GM23338 (cell line): Measurements from ENCODE around the gene NCS1. TPM values are rescaled to one million over a fixed set of nuclear protein-coding genes. Genes with fewer than 3 reads are reported as not detected.

Experiments used
- ATAC-seq: fragments of 200-7000 bp; cut with Tn5 transposase; 3 replicates; pipeline ENCODE4 v1.9.1; 2020
- DNase-seq: peaks from one replicate; pipeline ENCODE4 v3.0.0-alpha.2; 2015; ENCODE audit warnings: low spot score
- H2AFZ ChIP-seq: fragments of 200-600 bp; sonication (generic); 2 replicates; pipeline ENCODE4 v1.8.0; 2016; ENCODE audit warnings: antibody characterized with exemption, mild to moderate bottlenecking, moderate library complexity
- H3F3A ChIP-seq: fragments of 200-600 bp; sonication (generic); replicated peaks from 2 replicates; pipeline ENCODE4 v1.8.0; 2017; ENCODE audit warnings: antibody characterized with exemption, mixed run types, low read depth
- H3K27ac ChIP-seq: fragments of 200-600 bp; sonication (generic); 2 replicates; pipeline ENCODE4 v1.6.1; 2016; ENCODE audit warnings: low read depth
- H3K27me3 ChIP-seq: fragments of 200-600 bp; sonication (generic); 2 replicates; pipeline ENCODE4 v1.8.0; 2016; ENCODE audit warnings: mild to moderate bottlenecking, mixed run types, moderate library complexity; ENCODE audit not compliant: insufficient read depth
- H3K36me3 ChIP-seq: fragments of 200-600 bp; sonication (generic); 2 replicates; pipeline ENCODE4 v1.8.0; 2016; ENCODE audit warnings: mild to moderate bottlenecking; ENCODE audit not compliant: insufficient read depth
- H3K4me1 ChIP-seq: fragments of 200-600 bp; sonication (generic); 2 replicates; pipeline ENCODE4 v1.8.0; 2016; ENCODE audit warnings: mild to moderate bottlenecking, moderate library complexity; ENCODE audit not compliant: insufficient read depth
- H3K4me2 ChIP-seq: fragments of 200-600 bp; sonication (generic); 2 replicates; pipeline ENCODE4 v1.7.1; 2017; ENCODE audit warnings: mixed run types
- H3K4me3 ChIP-seq: fragments of 200-600 bp; sonication (generic); 2 replicates; pipeline ENCODE4 v1.6.1; 2016; ENCODE audit warnings: mixed run types
- H3K79me2 ChIP-seq: fragments of 200-600 bp; sonication (generic); replicated peaks from 2 replicates; pipeline ENCODE4 v1.8.0; 2017; ENCODE audit warnings: mild to moderate bottlenecking; ENCODE audit not compliant: insufficient read depth
- H3K9me2 ChIP-seq: fragments of 200-600 bp; sonication (generic); 2 replicates; pipeline ENCODE4 v1.8.0; 2017; ENCODE audit not compliant: insufficient read depth
- H4K20me1 ChIP-seq: fragments of 200-600 bp; sonication (generic); replicated peaks from 2 replicates; pipeline ENCODE4 v1.8.0; 2017; ENCODE audit warnings: mild to moderate bottlenecking; ENCODE audit not compliant: insufficient read depth
- H3K27ac Mint-ChIP-seq: 2 replicates; pipeline ENCODE4 v1.8.0; 2020; ENCODE audit warnings: inconsistent platforms, mild to moderate bottlenecking, moderate library complexity, mixed read lengths
- H3K27me3 Mint-ChIP-seq: 3 replicates; pipeline ENCODE4 v1.8.0; 2022; ENCODE audit warnings: low read depth, mild to moderate bottlenecking, moderate library complexity, mixed read lengths, inconsistent platforms; ENCODE audit not compliant: insufficient read depth, poor library complexity
- H3K36me3 Mint-ChIP-seq: 3 replicates; pipeline ENCODE4 v1.8.0; 2021; ENCODE audit warnings: low read depth, mild to moderate bottlenecking, inconsistent platforms, moderate library complexity, mixed read lengths
- H3K4me1 Mint-ChIP-seq: 3 replicates; pipeline ENCODE4 v1.8.0; 2020; ENCODE audit warnings: mild to moderate bottlenecking, inconsistent platforms, mixed read lengths
- H3K4me3 Mint-ChIP-seq: 3 replicates; pipeline ENCODE4 v1.8.0; 2021; ENCODE audit warnings: moderate library complexity, mild to moderate bottlenecking, inconsistent platforms, mixed read lengths
- H3K9me3 Mint-ChIP-seq: 3 replicates; pipeline ENCODE4 v1.8.0; 2020; ENCODE audit warnings: moderate library complexity, mild to moderate bottlenecking, inconsistent platforms, mixed read lengths
- CREB1 ChIP-seq: fragments of 250-450 bp; sonication (Bioruptor Pico); IDR thresholded peaks from 2 replicates; pipeline ENCODE4 v1.5.0; 2020; ENCODE audit warnings: low read depth, mild to moderate bottlenecking, moderate library complexity
- EZH2 ChIP-seq: fragments of 200-600 bp; sonication (generic); IDR thresholded peaks from one replicate; pipeline ENCODE4 v1.8.0; 2017; ENCODE audit warnings: antibody characterized with exemption, mild to moderate bottlenecking, low read depth; ENCODE audit not compliant: unreplicated experiment
- EZH2phosphoT487 ChIP-seq: fragments of 200-600 bp; sonication (generic); IDR thresholded peaks from one replicate; pipeline ENCODE4 v1.8.1; 2018; ENCODE audit warnings: antibody characterized with exemption; ENCODE audit not compliant: unreplicated experiment
- JUNB ChIP-seq: IDR thresholded peaks from one replicate; pipeline ENCODE4 v1.6.1; 2016; ENCODE audit warnings: antibody characterized with exemption; ENCODE audit not compliant: unreplicated experiment
- NANOG ChIP-seq: IDR thresholded peaks from 2 replicates; pipeline ENCODE4 v1.6.1; 2016; ENCODE audit warnings: antibody characterized with exemption, borderline replicate concordance
- POLR2AphosphoS5 ChIP-seq: IDR thresholded peaks from 2 replicates; pipeline ENCODE4 v1.6.1; 2016; ENCODE audit warnings: antibody characterized with exemption, low read depth
- STAT1 ChIP-seq: IDR thresholded peaks from one replicate; pipeline ENCODE4 v1.6.1; 2016; ENCODE audit warnings: antibody characterized with exemption; ENCODE audit not compliant: unreplicated experiment
- ZNF114 ChIP-seq: fragments of 250-450 bp; sonication (Bioruptor Pico); IDR thresholded peaks from 2 replicates; pipeline ENCODE4 v1.5.0; 2020; ENCODE audit warnings: mild to moderate bottlenecking, moderate library complexity
- ZNF331 ChIP-seq: fragments of 250-450 bp; sonication (Bioruptor Pico); IDR thresholded peaks from 2 replicates; pipeline ENCODE4 v1.5.0; 2020; ENCODE audit warnings: low read depth, mild to moderate bottlenecking, moderate library complexity
- polyA plus RNA-seq: library from polyadenylated mRNA; unstranded; fragments of >200 nt; fragmentation: Nextera tagmentation; extraction: Ambion mirVana; gene quantifications from 2 replicates; pipeline ENCODE4 v1.2.1, GENCODE V29; 2016
- total RNA-seq: library from RNA; depleted of rRNA; stranded (reverse); fragments of >200 nt; shearing (Covaris generic); gene quantifications from 2 replicates; pipeline ENCODE4 v1.2.3, GENCODE V29; 2014
- TF ChIP-seq, protein P1 (sequence below), 2 experiments: fragments of 200-600 bp in 1 of 2; sonication (generic) in 1 of 2; conservative IDR thresholded peaks; 2 replicates each; pipeline versions ENCODE4 v1.5.1 to v1.6.1; 2016 to 2017; ENCODE audit warnings: antibody characterized with exemption in 2 of 2, low read depth in 2 of 2, mild to moderate bottlenecking in 2 of 2, moderate library complexity in 1 of 2
- TF ChIP-seq, protein P2 (sequence below): IDR thresholded peaks from one replicate; pipeline ENCODE4 v1.6.1; 2018; ENCODE audit warnings: antibody characterized with exemption; ENCODE audit not compliant: unreplicated experiment
- TF ChIP-seq, protein P3 (sequence below): fragments of 250-450 bp; sonication (Bioruptor Pico); IDR thresholded peaks from 2 replicates; pipeline ENCODE4 v1.5.0; 2020; ENCODE audit warnings: mild to moderate bottlenecking, moderate library complexity

NCS1 gene
- total and polyA plus RNA-seq, 2 experiments from 2014 or later = 8.2 to 34.3 TPM

DNA sequence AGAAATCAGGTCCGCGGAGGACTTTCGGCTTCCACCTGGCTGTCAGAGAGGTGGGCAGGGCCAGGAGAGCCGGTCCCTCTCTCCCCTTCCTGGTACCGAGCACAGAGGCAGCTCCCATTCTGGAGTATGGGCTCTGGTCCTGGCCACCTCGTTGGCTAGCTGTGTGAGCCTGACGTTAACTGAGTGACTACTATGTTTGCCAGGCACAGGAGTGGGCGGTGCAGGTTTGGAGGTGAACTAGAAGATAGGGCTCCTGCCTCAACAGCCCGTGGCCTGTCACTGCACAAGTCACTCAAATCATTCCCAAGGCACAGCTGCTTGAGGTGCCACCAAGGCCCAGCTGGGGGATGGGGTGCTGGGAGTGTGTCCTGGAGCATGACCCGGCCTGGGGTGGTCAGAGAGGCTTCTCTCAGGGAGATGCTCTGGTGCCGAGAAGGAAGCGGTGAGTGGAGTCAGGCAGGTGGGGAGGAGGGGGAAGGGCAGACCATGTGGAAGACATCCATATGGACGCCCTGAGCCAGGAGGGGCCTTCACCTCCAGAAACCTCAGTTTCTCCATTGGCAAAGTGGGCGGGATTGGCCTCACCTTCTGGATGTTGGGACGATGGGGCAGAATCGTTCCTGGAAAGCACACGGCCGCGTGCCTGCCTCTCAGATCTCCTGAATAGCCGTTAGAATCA lies 39.5 kb downstream of the NCS1 start:
- Histone ChIP-seq H3K9me2 (no peaks in the 10 kb centered on the region), H3K4me3 (no peak overlapping the region), H3K27me3 (no peaks in the 10 kb centered on the region), H4K20me1 (no peaks in the 10 kb centered on the region), H3K79me2 (no peaks in the 10 kb centered on the region), H3K4me2 (no peak overlapping the region), H3K4me1 (peaks cover 18% of the 10 kb centered on the region; the same call in 1 of the 2 replicates), H3K36me3 (no peaks in the 10 kb centered on the region), H3K27ac (no peak overlapping the region), H3F3A (no peaks in the 10 kb centered on the region), H2AFZ (no peak overlapping the region)
- Mint-ChIP-seq H3K4me1 (peaks cover 54% of the 10 kb centered on the region), H3K4me3 (no peak overlapping the region), H3K27ac (no peak overlapping the region), H3K27me3 (peaks cover 25% of the 10 kb centered on the region), H3K36me3 (no peaks in the 10 kb centered on the region), H3K9me3 (no peaks in the 10 kb centered on the region)
- TF ChIP-seq, protein P1, sequence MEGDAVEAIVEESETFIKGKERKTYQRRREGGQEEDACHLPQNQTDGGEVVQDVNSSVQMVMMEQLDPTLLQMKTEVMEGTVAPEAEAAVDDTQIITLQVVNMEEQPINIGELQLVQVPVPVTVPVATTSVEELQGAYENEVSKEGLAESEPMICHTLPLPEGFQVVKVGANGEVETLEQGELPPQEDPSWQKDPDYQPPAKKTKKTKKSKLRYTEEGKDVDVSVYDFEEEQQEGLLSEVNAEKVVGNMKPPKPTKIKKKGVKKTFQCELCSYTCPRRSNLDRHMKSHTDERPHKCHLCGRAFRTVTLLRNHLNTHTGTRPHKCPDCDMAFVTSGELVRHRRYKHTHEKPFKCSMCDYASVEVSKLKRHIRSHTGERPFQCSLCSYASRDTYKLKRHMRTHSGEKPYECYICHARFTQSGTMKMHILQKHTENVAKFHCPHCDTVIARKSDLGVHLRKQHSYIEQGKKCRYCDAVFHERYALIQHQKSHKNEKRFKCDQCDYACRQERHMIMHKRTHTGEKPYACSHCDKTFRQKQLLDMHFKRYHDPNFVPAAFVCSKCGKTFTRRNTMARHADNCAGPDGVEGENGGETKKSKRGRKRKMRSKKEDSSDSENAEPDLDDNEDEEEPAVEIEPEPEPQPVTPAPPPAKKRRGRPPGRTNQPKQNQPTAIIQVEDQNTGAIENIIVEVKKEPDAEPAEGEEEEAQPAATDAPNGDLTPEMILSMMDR (conservative IDR thresholded peaks at IDR 0.05; ENCODE audit: low read depth in 2 of 2) = no peak
- TF ChIP-seq JUNB = no peak
- no peak for TF ChIP-seq STAT1
- no peak for TF ChIP-seq EZH2
- no peak for TF ChIP-seq NANOG
- no peak for TF ChIP-seq CREB1 (CRISPR knock-in tag)
- TF ChIP-seq ZNF114 (CRISPR knock-in tag) = no peak
- TF ChIP-seq, protein P2, sequence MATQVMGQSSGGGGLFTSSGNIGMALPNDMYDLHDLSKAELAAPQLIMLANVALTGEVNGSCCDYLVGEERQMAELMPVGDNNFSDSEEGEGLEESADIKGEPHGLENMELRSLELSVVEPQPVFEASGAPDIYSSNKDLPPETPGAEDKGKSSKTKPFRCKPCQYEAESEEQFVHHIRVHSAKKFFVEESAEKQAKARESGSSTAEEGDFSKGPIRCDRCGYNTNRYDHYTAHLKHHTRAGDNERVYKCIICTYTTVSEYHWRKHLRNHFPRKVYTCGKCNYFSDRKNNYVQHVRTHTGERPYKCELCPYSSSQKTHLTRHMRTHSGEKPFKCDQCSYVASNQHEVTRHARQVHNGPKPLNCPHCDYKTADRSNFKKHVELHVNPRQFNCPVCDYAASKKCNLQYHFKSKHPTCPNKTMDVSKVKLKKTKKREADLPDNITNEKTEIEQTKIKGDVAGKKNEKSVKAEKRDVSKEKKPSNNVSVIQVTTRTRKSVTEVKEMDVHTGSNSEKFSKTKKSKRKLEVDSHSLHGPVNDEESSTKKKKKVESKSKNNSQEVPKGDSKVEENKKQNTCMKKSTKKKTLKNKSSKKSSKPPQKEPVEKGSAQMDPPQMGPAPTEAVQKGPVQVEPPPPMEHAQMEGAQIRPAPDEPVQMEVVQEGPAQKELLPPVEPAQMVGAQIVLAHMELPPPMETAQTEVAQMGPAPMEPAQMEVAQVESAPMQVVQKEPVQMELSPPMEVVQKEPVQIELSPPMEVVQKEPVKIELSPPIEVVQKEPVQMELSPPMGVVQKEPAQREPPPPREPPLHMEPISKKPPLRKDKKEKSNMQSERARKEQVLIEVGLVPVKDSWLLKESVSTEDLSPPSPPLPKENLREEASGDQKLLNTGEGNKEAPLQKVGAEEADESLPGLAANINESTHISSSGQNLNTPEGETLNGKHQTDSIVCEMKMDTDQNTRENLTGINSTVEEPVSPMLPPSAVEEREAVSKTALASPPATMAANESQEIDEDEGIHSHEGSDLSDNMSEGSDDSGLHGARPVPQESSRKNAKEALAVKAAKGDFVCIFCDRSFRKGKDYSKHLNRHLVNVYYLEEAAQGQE = no peak
- no peak for TF ChIP-seq ZNF331 (CRISPR knock-in tag)
- TF ChIP-seq, protein P3, sequence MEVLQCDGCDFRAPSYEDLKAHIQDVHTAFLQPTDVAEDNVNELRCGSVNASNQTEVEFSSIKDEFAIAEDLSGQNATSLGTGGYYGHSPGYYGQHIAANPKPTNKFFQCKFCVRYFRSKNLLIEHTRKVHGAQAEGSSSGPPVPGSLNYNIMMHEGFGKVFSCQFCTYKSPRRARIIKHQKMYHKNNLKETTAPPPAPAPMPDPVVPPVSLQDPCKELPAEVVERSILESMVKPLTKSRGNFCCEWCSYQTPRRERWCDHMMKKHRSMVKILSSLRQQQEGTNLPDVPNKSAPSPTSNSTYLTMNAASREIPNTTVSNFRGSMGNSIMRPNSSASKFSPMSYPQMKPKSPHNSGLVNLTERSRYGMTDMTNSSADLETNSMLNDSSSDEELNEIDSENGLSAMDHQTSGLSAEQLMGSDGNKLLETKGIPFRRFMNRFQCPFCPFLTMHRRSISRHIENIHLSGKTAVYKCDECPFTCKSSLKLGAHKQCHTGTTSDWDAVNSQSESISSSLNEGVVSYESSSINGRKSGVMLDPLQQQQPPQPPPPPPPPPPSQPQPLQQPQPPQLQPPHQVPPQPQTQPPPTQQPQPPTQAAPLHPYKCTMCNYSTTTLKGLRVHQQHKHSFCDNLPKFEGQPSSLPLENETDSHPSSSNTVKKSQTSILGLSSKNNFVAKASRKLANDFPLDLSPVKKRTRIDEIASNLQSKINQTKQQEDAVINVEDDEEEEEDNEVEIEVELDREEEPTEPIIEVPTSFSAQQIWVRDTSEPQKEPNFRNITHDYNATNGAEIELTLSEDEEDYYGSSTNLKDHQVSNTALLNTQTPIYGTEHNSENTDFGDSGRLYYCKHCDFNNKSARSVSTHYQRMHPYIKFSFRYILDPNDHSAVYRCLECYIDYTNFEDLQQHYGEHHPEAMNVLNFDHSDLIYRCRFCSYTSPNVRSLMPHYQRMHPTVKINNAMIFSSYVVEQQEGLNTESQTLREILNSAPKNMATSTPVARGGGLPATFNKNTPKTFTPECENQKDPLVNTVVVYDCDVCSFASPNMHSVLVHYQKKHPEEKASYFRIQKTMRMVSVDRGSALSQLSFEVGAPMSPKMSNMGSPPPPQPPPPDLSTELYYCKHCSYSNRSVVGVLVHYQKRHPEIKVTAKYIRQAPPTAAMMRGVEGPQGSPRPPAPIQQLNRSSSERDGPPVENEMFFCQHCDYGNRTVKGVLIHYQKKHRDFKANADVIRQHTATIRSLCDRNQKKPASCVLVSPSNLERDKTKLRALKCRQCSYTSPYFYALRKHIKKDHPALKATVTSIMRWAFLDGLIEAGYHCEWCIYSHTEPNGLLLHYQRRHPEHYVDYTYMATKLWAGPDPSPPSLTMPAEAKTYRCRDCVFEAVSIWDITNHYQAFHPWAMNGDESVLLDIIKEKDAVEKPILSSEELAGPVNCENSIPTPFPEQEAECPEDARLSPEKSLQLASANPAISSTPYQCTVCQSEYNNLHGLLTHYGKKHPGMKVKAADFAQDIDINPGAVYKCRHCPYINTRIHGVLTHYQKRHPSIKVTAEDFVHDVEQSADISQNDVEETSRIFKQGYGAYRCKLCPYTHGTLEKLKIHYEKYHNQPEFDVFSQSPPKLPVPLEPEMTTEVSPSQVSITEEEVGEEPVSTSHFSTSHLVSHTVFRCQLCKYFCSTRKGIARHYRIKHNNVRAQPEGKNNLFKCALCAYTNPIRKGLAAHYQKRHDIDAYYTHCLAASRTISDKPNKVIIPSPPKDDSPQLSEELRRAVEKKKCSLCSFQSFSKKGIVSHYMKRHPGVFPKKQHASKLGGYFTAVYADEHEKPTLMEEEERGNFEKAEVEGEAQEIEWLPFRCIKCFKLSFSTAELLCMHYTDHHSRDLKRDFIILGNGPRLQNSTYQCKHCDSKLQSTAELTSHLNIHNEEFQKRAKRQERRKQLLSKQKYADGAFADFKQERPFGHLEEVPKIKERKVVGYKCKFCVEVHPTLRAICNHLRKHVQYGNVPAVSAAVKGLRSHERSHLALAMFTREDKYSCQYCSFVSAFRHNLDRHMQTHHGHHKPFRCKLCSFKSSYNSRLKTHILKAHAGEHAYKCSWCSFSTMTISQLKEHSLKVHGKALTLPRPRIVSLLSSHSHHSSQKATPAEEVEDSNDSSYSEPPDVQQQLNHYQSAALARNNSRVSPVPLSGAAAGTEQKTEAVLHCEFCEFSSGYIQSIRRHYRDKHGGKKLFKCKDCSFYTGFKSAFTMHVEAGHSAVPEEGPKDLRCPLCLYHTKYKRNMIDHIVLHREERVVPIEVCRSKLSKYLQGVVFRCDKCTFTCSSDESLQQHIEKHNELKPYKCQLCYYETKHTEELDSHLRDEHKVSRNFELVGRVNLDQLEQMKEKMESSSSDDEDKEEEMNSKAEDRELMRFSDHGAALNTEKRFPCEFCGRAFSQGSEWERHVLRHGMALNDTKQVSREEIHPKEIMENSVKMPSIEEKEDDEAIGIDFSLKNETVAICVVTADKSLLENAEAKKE (CRISPR knock-in tag) = no peak
- TF ChIP-seq POLR2AphosphoS5 = no peak
- no peak for TF ChIP-seq EZH2phosphoT487
- DNase-seq (no peak), ATAC-seq (no peak)
